ENCODE data around the gene ANKRD33B. TPM values are rescaled to one million over a fixed set of nuclear protein-coding genes. Genes with fewer than 3 reads are reported as not detected.
"Not testable (repeated sequence)": the region's sequence is repeated elsewhere in the genome, so short reads cannot be mapped to it uniquely, and the experiment has no call there.

ANKRD33B gene
- total RNA-seq, 4 donors from 2014 or later: 21.3 to 34.9 (median 30.5) TPM

GRCh38 chr5:10600626-10601245, 36.9 kb downstream of the ANKRD33B start:
- no peaks in the 10 kb centered on the region for H3K27me3 ChIP-seq
- H3K9me3 ChIP-seq: no peaks in the 10 kb centered on the region
- H3K27ac ChIP-seq: peak overlapping the region; percentile 31 to 96 (median 84)
- no peaks in the 10 kb centered on the region for H3K36me3 ChIP-seq
- no peak for TF ChIP-seq CTCF (IDR thresholded peaks at IDR 0.05)
- TF ChIP-seq EP300 (IDR thresholded peaks at IDR 0.05): no peak
- TF ChIP-seq POLR2A (IDR thresholded peaks at IDR 0.05): no peak
- peaks cover 0 to 51% (median 20%) of the 10 kb centered on the region in 4 donors for H3K4me1 ChIP-seq
- WGBS, 2 donors: 79 to 80% methylated on average over 5 of the region's 5 CpGs
- H3K4me3 ChIP-seq: no peak overlapping the region
- no peak for DNase-seq (ENCODE audit: low spot score in 2 of 2)

GRCh38 chr5:10601246-10602030, 37.6 kb downstream of the ANKRD33B start:
- TF ChIP-seq CTCF (IDR thresholded peaks at IDR 0.05) (no peak), EP300 (IDR thresholded peaks at IDR 0.05) (peak; percentile 84 to 99), POLR2A (IDR thresholded peaks at IDR 0.05) (peak in 1 of 2 donors; percentile 27)
- WGBS, 2 donors: 16 to 17% methylated on average over 19 of the region's 19 CpGs
- no peaks in the 10 kb centered on the region for H3K9me3 ChIP-seq
- H3K4me3 ChIP-seq: no peak overlapping the region
- H3K36me3 ChIP-seq: no peaks in the 10 kb centered on the region
- H3K27ac ChIP-seq: peak overlapping the region; percentile 76 to 96 (median 88)
- H3K4me1 ChIP-seq: peaks cover 0 to 48% (median 14%) of the 10 kb centered on the region in 4 donors
- no peaks in the 10 kb centered on the region for H3K27me3 ChIP-seq
- peak; percentile 85 to 91 for DNase-seq (ENCODE audit: low spot score in 2 of 2)

GRCh38 chr5:10602031-10602806, 38.3 kb downstream of the ANKRD33B start:
- no peaks in the 10 kb centered on the region for H3K36me3 ChIP-seq
- H3K4me3 ChIP-seq: no peak overlapping the region
- peak overlapping the region; percentile 76 to 96 (median 88) for H3K27ac ChIP-seq
- H3K27me3 ChIP-seq: no peaks in the 10 kb centered on the region
- no peaks in the 10 kb centered on the region for H3K9me3 ChIP-seq
- TF ChIP-seq POLR2A (IDR thresholded peaks at IDR 0.05): no peak
- no peak for TF ChIP-seq EP300 (IDR thresholded peaks at IDR 0.05)
- TF ChIP-seq CTCF (IDR thresholded peaks at IDR 0.05): no peak
- DNase-seq (ENCODE audit: low spot score in 2 of 2): no peak
- peaks cover 0 to 52% (median 17%) of the 10 kb centered on the region in 4 donors for H3K4me1 ChIP-seq
- 46 to 50% methylated on average over 15 of the region's 15 CpGs for WGBS, 2 donors

- no peaks in the 10 kb centered on the region for H3K27me3 ChIP-seq
- H3K4me1 ChIP-seq: peaks cover 0 to 61% (median 27%) of the 10 kb centered on the region in 4 donors
- no peaks in the 10 kb centered on the region for H3K36me3 ChIP-seq
- no peak for TF ChIP-seq CTCF (IDR thresholded peaks at IDR 0.05)
- TF ChIP-seq POLR2A (IDR thresholded peaks at IDR 0.05): no peak
- TF ChIP-seq EP300 (IDR thresholded peaks at IDR 0.05): no peak
- no peak overlapping the region for H3K4me3 ChIP-seq
- peak overlapping the region in 1 of 4 donors; percentile 36 for H3K27ac ChIP-seq
- no peaks in the 10 kb centered on the region for H3K9me3 ChIP-seq
- DNase-seq (ENCODE audit: low spot score in 2 of 2): no peak
- WGBS, 2 donors: 92 to 97% methylated on average over 4 to 6 of the region's 6 CpGs
These were observed 41.1 kb downstream of the ANKRD33B start for GRCh38 chr5:10604975-10605374.

GRCh38 chr5:10606632-10607022, 42.8 kb downstream of the ANKRD33B start:
- peaks cover 0 to 54% (median 25%) of the 10 kb centered on the region in 4 donors for H3K4me1 ChIP-seq
- H3K36me3 ChIP-seq; DNase-seq (ENCODE audit: low spot score in 2 of 2); H3K9me3 ChIP-seq; H3K4me3 ChIP-seq; H3K27me3 ChIP-seq: not testable (repeated sequence)
- H3K27ac ChIP-seq: peak overlapping the region in 2 of 4 donors; percentile 31 to 82
- 95 to 96% methylated on average over 9 of the region's 9 CpGs for WGBS, 2 donors

Data from tibial nerve (tissue), 4 donors.